Measurements from ENCODE around the gene TMEM11. TPM values are rescaled to one million over a fixed set of nuclear protein-coding genes. Genes with fewer than 3 reads are reported as not detected.
A peak's percentile ranks its signal among the peaks of the same experiment; 100 is the strongest.

TMEM11 gene
- total and polyA plus RNA-seq, 2 of the 4 experiments (the other 2 are of a cell fraction): 19.9 to 44.7 TPM

DNA sequence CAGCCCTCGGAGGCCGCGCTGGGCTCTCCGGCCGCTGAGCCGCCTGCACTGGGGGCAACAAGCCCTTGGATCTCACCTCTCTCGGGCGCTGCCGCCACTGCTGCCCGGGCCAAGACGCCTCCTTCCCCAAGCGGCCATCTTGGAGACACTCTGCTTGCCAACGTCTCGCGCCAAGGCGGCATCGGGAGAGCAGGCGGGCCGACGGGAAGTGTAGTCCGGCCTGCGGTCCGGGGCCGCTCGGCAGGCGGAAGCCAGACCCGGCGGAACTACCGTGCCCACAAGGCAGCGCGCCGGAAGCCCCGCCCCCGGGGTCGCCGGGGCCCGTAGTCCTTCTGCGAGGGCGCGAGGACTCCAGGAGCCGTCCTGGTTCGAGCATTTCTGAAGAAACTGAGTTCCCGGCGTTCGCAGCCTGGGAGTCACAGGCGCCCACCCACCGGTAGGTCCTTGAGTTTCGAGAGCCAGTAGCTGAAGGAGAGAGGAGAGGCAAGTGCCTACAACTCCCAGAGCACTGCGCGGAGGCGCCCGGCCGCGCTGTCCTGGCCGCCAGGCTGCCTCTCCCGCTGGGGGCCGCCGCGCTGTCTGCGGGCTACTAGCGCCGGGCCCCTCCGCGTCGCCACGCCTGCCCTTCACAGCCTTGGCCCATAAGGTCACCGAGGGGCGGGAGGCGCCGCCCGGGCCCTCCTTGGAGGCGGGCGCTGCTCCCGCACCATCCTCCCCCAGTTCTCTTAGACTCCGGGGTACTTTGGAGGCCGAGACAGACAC lies at the start of gene TMEM11 (continued):
- TF ChIP-seq SMC3 (IDR thresholded peaks at IDR 0.05; ENCODE audit: low read depth, low read length) (no peak), MAZ (IDR thresholded peaks at IDR 0.05; ENCODE audit: borderline replicate concordance, low read depth, low read length) (no peak; the same call in 1 of the 2 replicates)
- TF ChIP-seq, protein P1, sequence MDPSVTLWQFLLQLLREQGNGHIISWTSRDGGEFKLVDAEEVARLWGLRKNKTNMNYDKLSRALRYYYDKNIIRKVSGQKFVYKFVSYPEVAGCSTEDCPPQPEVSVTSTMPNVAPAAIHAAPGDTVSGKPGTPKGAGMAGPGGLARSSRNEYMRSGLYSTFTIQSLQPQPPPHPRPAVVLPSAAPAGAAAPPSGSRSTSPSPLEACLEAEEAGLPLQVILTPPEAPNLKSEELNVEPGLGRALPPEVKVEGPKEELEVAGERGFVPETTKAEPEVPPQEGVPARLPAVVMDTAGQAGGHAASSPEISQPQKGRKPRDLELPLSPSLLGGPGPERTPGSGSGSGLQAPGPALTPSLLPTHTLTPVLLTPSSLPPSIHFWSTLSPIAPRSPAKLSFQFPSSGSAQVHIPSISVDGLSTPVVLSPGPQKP (IDR thresholded peaks at IDR 0.05; ENCODE audit: borderline replicate concordance, low read depth, low read length): no peak

DNA sequence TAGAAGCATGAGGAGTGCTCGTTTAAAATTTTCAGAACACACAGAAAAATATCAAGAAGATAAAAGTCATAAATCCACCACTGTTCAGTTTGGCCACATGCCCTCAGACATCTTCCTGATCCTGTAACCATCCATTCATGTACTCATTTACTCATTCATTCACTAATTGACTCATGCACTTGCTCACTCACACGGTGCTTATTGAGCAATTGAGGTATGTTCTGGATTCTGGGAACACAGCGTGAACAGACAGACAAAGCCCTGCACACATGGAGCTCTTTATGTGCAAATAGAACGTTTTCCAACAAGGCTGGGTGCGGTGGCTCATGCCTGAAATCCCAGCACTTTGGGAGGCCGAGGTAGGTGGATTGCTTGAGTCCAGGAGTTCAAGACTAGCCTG lies 49.4 kb upstream of the TMEM11 start:
- intact Hi-C loops (cut with micrococcal nuclease) (no loop called here), dilution Hi-C loops (cut with HindIII; ENCODE audit: low sequenced_read_pairs, unreplicated experiment) (no loop called here), in situ Hi-C loops (cut with MboI; ENCODE audit: low sequenced_read_pairs) (no loop called here)
- Histone ChIP-seq H3K9me3 (ENCODE audit: control insufficient read depth, insufficient read depth, low read length) (no peaks in the 10 kb centered on the region), H4K5ac (ENCODE audit: low read depth, low read length) (no peak overlapping the region), H3K27ac (ENCODE audit: insufficient read depth, low read length) (no peak overlapping the region), H4K8ac (ENCODE audit: low read depth in 2 of 2, low read length in 2 of 2) (no peak overlapping the region), H3K56ac (ENCODE audit: extremely low read depth, insufficient read depth, low read length) (no peak overlapping the region), H2BK120ac (ENCODE audit: low read depth, low read length) (no peak overlapping the region), H3K36me3 (ENCODE audit: control insufficient read depth, insufficient read depth, low read length) (no peaks in the 10 kb centered on the region), H3K4ac (ENCODE audit: low read depth, low read length) (no peak overlapping the region), H3K4me1 (ENCODE audit: control insufficient read depth, insufficient read depth, low read length) (peaks cover 4% of the 10 kb centered on the region; the same call in 1 of the 2 replicates), H2BK5ac (ENCODE audit: low read depth, low read length, poor library complexity, severe bottlenecking) (no peak overlapping the region), H3K9me1 (ENCODE audit: insufficient read depth, low read length) (0 out of 2 replicates have a peak, but pooled peaks cover 3% of the 10 kb centered on the region), H3K4me3 (ENCODE audit: insufficient read depth, low read depth, low read length) (no peak overlapping the region), H2BK15ac (ENCODE audit: low read depth, low read length) (no peak overlapping the region), H4K20me1 (ENCODE audit: insufficient read depth, low read length) (no peaks in the 10 kb centered on the region), H4K91ac (ENCODE audit: insufficient read depth, low read depth, low read length) (no peak overlapping the region), H3K18ac (ENCODE audit: low read depth, low read length) (no peak overlapping the region), H3K14ac (replicated peaks; ENCODE audit: low read depth, low read length) (no peak overlapping the region), H2AFZ (replicated peaks; ENCODE audit: low read length, poor library complexity) (no peak overlapping the region), H3K27me3 (ENCODE audit: control insufficient read depth, insufficient read depth, low read length) (no peaks in the 10 kb centered on the region; the same call in 1 of the 2 replicates), H3K4me2 (ENCODE audit: low read depth, low read length) (no peak overlapping the region), H2BK20ac (ENCODE audit: low read depth, low read length) (no peak overlapping the region), H2AK5ac (ENCODE audit: low read depth, low read length) (no peak overlapping the region), H3K23ac (ENCODE audit: low read depth, low read length) (no peak overlapping the region), H3K79me1 (ENCODE audit: low read depth in 1 of 2, low read length in 2 of 2) (no peaks in the 10 kb centered on the region), H2AK9ac (replicated peaks; ENCODE audit: low read depth, low read length, poor library complexity) (no peak overlapping the region), H3K9ac (ENCODE audit: low read depth, low read length) (no peak overlapping the region)
- ATAC-seq (ENCODE audit: low read depth) (no peak), DNase-seq (peak; percentile 67)
- CTCF ChIA-PET: interaction anchor here (0.6 to 1.4 kb wide), 2 partner anchors 144 to 169 kb away, joined by 5 to 9 read pairs; no protein-coding TSS in a partner anchor
- POLR2A ChIA-PET (ENCODE audit: unreplicated experiment): no interaction called here
- no TSS peak for BruUV-seq (replicated peaks)
- TF ChIP-seq BHLHE40 (IDR thresholded peaks at IDR 0.05; ENCODE audit: low read depth, low read length) (0 out of 2 replicates have a peak, but pooled peaks have one; percentile 31), FOS (IDR thresholded peaks at IDR 0.05; ENCODE audit: low read depth, low read length) (no peak), CEBPB (IDR thresholded peaks at IDR 0.05; ENCODE audit: low read depth, low read length) (peak; percentile 94)
- WGBS, 2 experiments (ENCODE audit: extremely low coverage in 2 of 2, insufficient read length in 1 of 2): 60% methylated on average over 1 of the region's 6 CpGs; no CpG with 5 or more reads in 1 of the 2 experiments

Data from IMR-90 (cell line).